ENCODE data around the gene REPIN1. TPM values are rescaled to one million over a fixed set of nuclear protein-coding genes. Genes with fewer than 3 reads are reported as not detected.

The REPIN1 gene
- total RNA-seq, 1 experiment from 2014 or later: 124 TPM

- H3K9ac ChIP-seq (ENCODE audit: low read length): no peak overlapping the region
- H3K36me3 ChIP-seq (ENCODE audit: low read depth, low read length): no peaks in the 10 kb centered on the region
- no peaks in the 10 kb centered on the region for H3K27me3 ChIP-seq (ENCODE audit: low read length)
- DNase-seq (no peak), ATAC-seq (no peak)
- no peaks in the 10 kb centered on the region for H3K9me2 ChIP-seq (replicated peaks; ENCODE audit: low read length)
- CTCF ChIA-PET: no interaction called here
- BruUV-seq (replicated peaks): no TSS peak
- H3K4me3 ChIP-seq (ENCODE audit: low read length): no peak overlapping the region
- POLR2A ChIA-PET (ENCODE audit: unreplicated experiment): no interaction called here
- no peaks in the 10 kb centered on the region for H4K20me1 ChIP-seq (ENCODE audit: low read length)
- no peak overlapping the region for H2AFZ ChIP-seq (ENCODE audit: low read length)
- H3K27ac ChIP-seq (ENCODE audit: low read length): no peak overlapping the region
- H3K79me2 ChIP-seq (ENCODE audit: low read length): no peaks in the 10 kb centered on the region
- H3F3A ChIP-seq (ENCODE audit: low read length, unreplicated experiment): no peaks in the 10 kb centered on the region
- TF ChIP-seq EZH2phosphoT487 (IDR thresholded peaks at IDR 0.05; ENCODE audit: borderline replicate concordance, low read length) (no peak), CTCF (conservative IDR thresholded peaks at IDR 0.05; ENCODE audit: low read depth, low read length) (no peak), EZH2 (IDR thresholded peaks at IDR 0.05; ENCODE audit: low read length, unreplicated experiment) (no peak)
- H3K4me1 ChIP-seq (ENCODE audit: insufficient read depth, low read length): no peaks in the 10 kb centered on the region
- intact Hi-C loops (cut with micrococcal nuclease): no loop called here
- no peak overlapping the region for H3K4me2 ChIP-seq (ENCODE audit: low read length)
- no peaks in the 10 kb centered on the region for H3K9me3 ChIP-seq (ENCODE audit: low read length)
Observed at GRCh38 chr7:150415161-150416153, 46.8 kb downstream of the REPIN1 start.

- no peak for TF ChIP-seq EZH2phosphoT487 (IDR thresholded peaks at IDR 0.05; ENCODE audit: borderline replicate concordance, low read length)
- TF ChIP-seq CTCF (conservative IDR thresholded peaks at IDR 0.05; ENCODE audit: low read depth, low read length): no peak
- no peak for TF ChIP-seq EZH2 (IDR thresholded peaks at IDR 0.05; ENCODE audit: low read length, unreplicated experiment)
- intact Hi-C loops (cut with micrococcal nuclease): no loop called here
- Histone ChIP-seq H3K9ac (ENCODE audit: low read length) (no peak overlapping the region), H3K9me3 (ENCODE audit: low read length) (no peaks in the 10 kb centered on the region), H3K36me3 (ENCODE audit: low read depth, low read length) (no peaks in the 10 kb centered on the region), H3K79me2 (ENCODE audit: low read length) (no peaks in the 10 kb centered on the region), H3K9me2 (replicated peaks; ENCODE audit: low read length) (no peaks in the 10 kb centered on the region), H3K4me3 (ENCODE audit: low read length) (no peak overlapping the region), H3F3A (ENCODE audit: low read length, unreplicated experiment) (no peaks in the 10 kb centered on the region), H3K4me2 (ENCODE audit: low read length) (no peak overlapping the region), H3K27me3 (ENCODE audit: low read length) (no peaks in the 10 kb centered on the region), H2AFZ (ENCODE audit: low read length) (no peak overlapping the region), H3K27ac (ENCODE audit: low read length) (no peak overlapping the region), H4K20me1 (ENCODE audit: low read length) (no peaks in the 10 kb centered on the region), H3K4me1 (ENCODE audit: insufficient read depth, low read length) (no peaks in the 10 kb centered on the region)
- no peak for DNase-seq
- no peak for ATAC-seq
- no TSS peak for BruUV-seq (replicated peaks)
- POLR2A ChIA-PET (ENCODE audit: unreplicated experiment): no interaction called here
- CTCF ChIA-PET: no interaction called here
Observed at GRCh38 chr7:150417239-150417638, 48.6 kb downstream of the REPIN1 start.

- BruUV-seq (replicated peaks): no TSS peak
- Histone ChIP-seq H3K27me3 (ENCODE audit: low read length) (no peaks in the 10 kb centered on the region), H4K20me1 (ENCODE audit: low read length) (no peaks in the 10 kb centered on the region), H3F3A (ENCODE audit: low read length, unreplicated experiment) (no peaks in the 10 kb centered on the region), H3K9me2 (replicated peaks; ENCODE audit: low read length) (no peaks in the 10 kb centered on the region), H3K4me2 (ENCODE audit: low read length) (no peak overlapping the region), H3K9ac (ENCODE audit: low read length) (no peak overlapping the region), H3K27ac (ENCODE audit: low read length) (no peak overlapping the region), H3K4me1 (ENCODE audit: insufficient read depth, low read length) (no peaks in the 10 kb centered on the region), H3K9me3 (ENCODE audit: low read length) (no peaks in the 10 kb centered on the region), H3K36me3 (ENCODE audit: low read depth, low read length) (no peaks in the 10 kb centered on the region), H3K79me2 (ENCODE audit: low read length) (no peaks in the 10 kb centered on the region), H2AFZ (ENCODE audit: low read length) (no peak overlapping the region), H3K4me3 (ENCODE audit: low read length) (no peak overlapping the region)
- DNase-seq (no peak), ATAC-seq (no peak)
- ChIA-PET CTCF (no interaction called here), POLR2A (ENCODE audit: unreplicated experiment) (no interaction called here)
- intact Hi-C loops (cut with micrococcal nuclease): no loop called here
- TF ChIP-seq EZH2phosphoT487 (IDR thresholded peaks at IDR 0.05; ENCODE audit: borderline replicate concordance, low read length) (no peak), CTCF (conservative IDR thresholded peaks at IDR 0.05; ENCODE audit: low read depth, low read length) (peak; percentile 49; the same call in 1 of the 2 replicates), EZH2 (IDR thresholded peaks at IDR 0.05; ENCODE audit: low read length, unreplicated experiment) (no peak)
Observed at GRCh38 chr7:150417863-150418262, 49.2 kb downstream of the REPIN1 start.
